Chondrocyte (in vitro differentiated cells): ENCODE measurements around the gene METTL27. TPM values are rescaled to one million over a fixed set of nuclear protein-coding genes. Genes with fewer than 3 reads are reported as not detected.

Source experiments
- DNase-seq: peaks from one replicate; pipeline ENCODE4 v3.0.0; 2021; ENCODE audit warnings: mixed read lengths, low spot score
- H3K27ac Mint-ChIP-seq: one replicate; pipeline ENCODE4 v1.8.0; 2021; ENCODE audit warnings: mild to moderate bottlenecking, moderate library complexity, mixed read lengths; ENCODE audit not compliant: unreplicated experiment
- H3K27me3 Mint-ChIP-seq: 2 replicates; pipeline ENCODE4 v1.8.0; 2021; ENCODE audit warnings: low read depth, mixed read lengths
- H3K36me3 Mint-ChIP-seq: 2 replicates; pipeline ENCODE4 v1.8.0; 2021; ENCODE audit warnings: low read depth, mixed read lengths
- H3K4me1 Mint-ChIP-seq: 2 replicates; pipeline ENCODE4 v1.8.0; 2021; ENCODE audit warnings: low read depth, mild to moderate bottlenecking, mixed read lengths
- H3K4me3 Mint-ChIP-seq: one replicate; pipeline ENCODE4 v1.8.0; 2021; ENCODE audit warnings: mild to moderate bottlenecking, moderate library complexity, mixed read lengths; ENCODE audit not compliant: unreplicated experiment
- H3K9me3 Mint-ChIP-seq: 2 replicates; pipeline ENCODE4 v1.8.0; 2021; ENCODE audit warnings: low read depth, mixed read lengths
- total RNA-seq: library from RNA; stranded (reverse); gene quantifications from 3 replicates; pipeline ENCODE4 v1.2.1, GENCODE V29; 2021
- TF ChIP-seq, protein P1 (sequence below): fragments of 200-600 bp; sonication (generic); IDR thresholded peaks from 2 replicates; pipeline ENCODE4 v1.5.0; 2021; ENCODE audit warnings: antibody characterized with exemption, mild to moderate bottlenecking, moderate library complexity

The METTL27 gene
- total RNA-seq, 1 donor from 2014 or later: 0.99 TPM

DNA sequence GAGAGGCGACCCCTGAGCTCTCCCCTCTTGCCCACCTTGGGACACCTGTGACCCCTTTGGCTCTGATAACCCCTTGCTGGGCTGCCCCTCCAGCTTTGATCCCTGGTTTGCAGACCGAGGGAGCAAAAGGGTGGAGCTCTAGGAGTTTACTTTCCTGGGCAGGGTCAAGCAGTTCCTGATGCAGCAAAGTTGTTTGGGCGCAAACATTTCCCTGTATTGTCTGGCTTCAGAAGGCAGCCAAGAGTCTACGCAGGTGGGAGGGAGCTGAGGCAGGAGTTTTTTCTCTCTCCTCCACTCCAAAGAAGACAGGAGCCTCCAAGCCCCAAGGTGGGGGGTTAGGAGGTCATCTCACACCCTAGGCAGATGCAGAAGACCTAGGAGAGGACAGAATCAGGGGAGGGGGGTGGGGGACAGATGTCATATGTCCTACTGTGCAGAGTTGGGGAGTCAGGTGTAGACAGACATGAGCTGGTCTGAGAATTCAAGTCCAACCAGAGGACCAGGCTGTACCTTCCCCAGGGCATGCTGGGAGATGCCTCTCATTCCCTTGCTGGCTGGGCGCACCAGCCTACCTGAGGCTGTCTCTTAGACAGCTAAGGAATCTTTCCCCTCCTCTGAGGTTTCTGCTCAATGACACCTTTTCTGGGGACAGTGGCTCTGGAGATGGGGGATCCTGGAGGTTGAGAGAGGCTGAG is 39.2 kb upstream of the METTL27 start:
- no peak for DNase-seq

DNA sequence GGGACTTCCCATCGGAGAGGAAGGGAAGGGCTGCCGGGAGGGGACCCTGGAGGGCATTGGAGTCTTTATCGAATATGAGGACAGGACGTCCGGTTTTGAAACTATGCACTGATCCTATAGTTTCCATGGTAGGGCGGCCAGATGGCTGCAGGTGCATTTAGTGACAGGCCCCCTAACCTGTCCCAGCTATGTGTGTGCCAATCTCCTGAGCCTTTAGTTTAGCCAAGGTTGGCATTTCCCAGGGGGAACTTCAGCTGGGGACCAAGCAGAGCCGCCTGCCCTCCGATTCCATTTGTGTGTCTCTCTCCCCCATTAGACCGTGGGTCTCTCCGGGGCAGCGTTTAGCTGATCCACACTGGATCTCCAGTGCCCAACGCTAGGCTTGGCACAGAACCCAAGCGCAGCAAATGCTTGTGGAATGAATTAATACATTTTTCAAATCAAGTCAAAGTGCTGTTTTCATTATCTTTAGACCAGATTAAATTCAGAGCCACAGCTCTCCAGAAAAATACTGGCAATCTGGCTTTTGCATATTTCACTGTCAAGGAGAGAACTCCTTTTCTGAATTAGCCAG is 38.5 kb upstream of the METTL27 start:
- Mint-ChIP-seq H3K4me1 (peaks cover 36% of the 10 kb centered on the region), H3K9me3 (no peaks in the 10 kb centered on the region), H3K27ac (peak overlapping the region; percentile 80), H3K27me3 (no peaks in the 10 kb centered on the region), H3K4me3 (no peak overlapping the region), H3K36me3 (no peaks in the 10 kb centered on the region)
- TF ChIP-seq, protein P1, sequence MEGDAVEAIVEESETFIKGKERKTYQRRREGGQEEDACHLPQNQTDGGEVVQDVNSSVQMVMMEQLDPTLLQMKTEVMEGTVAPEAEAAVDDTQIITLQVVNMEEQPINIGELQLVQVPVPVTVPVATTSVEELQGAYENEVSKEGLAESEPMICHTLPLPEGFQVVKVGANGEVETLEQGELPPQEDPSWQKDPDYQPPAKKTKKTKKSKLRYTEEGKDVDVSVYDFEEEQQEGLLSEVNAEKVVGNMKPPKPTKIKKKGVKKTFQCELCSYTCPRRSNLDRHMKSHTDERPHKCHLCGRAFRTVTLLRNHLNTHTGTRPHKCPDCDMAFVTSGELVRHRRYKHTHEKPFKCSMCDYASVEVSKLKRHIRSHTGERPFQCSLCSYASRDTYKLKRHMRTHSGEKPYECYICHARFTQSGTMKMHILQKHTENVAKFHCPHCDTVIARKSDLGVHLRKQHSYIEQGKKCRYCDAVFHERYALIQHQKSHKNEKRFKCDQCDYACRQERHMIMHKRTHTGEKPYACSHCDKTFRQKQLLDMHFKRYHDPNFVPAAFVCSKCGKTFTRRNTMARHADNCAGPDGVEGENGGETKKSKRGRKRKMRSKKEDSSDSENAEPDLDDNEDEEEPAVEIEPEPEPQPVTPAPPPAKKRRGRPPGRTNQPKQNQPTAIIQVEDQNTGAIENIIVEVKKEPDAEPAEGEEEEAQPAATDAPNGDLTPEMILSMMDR: no peak
- DNase-seq: no peak

More for the DNA sequence above, 39.2 kb upstream of the METTL27 start:
- H3K9me3 Mint-ChIP-seq: no peaks in the 10 kb centered on the region
- no peaks in the 10 kb centered on the region for H3K36me3 Mint-ChIP-seq
- no peak overlapping the region for H3K27ac Mint-ChIP-seq
- TF ChIP-seq, protein P1: no peak
- peaks cover 43% of the 10 kb centered on the region for H3K4me1 Mint-ChIP-seq
- H3K27me3 Mint-ChIP-seq: no peaks in the 10 kb centered on the region
- H3K4me3 Mint-ChIP-seq: no peak overlapping the region

DNA sequence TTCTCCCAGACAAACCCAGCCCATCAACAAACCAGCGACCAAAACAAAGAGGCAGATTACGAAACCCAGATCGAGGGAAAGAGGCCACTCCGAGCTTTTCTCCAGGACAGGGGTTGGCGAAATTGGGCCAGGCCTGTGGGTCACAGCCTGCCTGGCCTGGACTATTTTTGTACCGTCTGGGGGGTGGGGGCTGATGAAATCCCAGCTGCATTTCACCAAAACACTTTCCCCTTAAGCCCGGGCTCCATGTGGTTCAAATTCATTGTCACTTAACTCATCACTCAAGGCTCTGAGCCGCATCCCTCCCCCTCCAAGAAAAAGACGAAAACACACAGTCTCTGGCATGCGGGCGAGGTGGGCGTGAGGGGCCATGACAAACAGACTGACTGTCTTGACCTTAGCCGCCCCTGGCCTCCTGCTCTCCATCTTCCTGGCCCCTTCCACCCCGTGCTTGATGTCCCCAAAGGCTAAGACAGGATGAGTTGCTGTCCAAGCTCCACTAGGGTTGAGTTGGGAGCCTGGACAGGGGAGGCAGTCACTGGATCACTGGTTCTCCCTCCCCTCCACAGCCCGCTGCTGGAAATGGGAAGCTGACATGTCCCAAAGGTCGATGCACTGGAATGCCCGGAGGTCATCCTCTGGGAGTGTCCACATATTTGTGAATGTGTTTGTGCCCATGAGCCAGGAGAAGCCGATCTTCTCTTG is 37.8 kb upstream of the METTL27 start:
- H3K27me3 Mint-ChIP-seq: no peaks in the 10 kb centered on the region
- H3K36me3 Mint-ChIP-seq: no peaks in the 10 kb centered on the region
- DNase-seq: no peak
- H3K4me3 Mint-ChIP-seq: no peak overlapping the region
- peaks cover 30% of the 10 kb centered on the region for H3K4me1 Mint-ChIP-seq
- peak overlapping the region; percentile 80 for H3K27ac Mint-ChIP-seq
- TF ChIP-seq, protein P1: no peak
- H3K9me3 Mint-ChIP-seq: no peaks in the 10 kb centered on the region

DNA sequence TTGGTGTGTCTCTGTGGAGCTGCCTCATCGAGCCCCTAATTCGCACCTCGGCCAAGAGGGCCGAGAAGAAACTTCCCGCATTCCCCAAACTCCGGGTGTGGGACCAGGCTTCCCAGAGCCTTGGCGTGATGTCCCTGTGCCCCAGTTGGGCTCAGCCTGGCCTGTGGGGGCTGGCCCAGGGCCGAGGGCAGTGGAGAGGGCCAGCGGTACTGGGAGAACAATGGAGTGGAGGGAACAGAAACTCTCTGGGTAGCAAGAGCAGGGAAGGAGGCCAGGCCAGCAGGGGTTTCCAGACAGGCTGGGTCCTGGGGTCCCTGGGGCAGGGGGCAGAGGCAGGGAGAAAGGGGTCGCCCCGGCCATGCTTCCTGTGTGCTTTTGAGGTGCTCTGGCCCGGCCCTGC is 34.7 kb upstream of the METTL27 start:
- no peaks in the 10 kb centered on the region for H3K9me3 Mint-ChIP-seq

DNA sequence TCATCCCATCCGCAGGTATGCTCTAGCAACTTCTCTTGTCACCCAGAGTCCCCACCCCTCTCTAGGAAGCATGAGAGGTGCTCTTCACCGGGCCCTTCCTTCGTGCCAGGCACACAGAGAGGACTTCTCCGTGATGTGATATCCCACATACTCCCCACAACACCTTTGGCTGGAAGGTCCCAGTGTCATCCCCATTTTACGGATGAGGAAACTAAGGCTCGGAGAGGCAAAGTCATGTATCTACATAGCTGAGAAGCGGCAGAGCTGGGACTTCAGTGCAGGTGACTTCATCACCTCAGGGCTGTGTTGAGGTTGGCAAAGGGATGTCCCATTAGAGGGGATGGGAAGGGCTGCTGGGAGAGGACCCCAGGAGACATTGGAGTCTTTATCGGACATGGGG is 34.0 kb upstream of the METTL27 start:
- Mint-ChIP-seq H3K36me3 (no peaks in the 10 kb centered on the region), H3K27ac (no peak overlapping the region), H3K9me3 (no peaks in the 10 kb centered on the region), H3K4me1 (peaks cover 32% of the 10 kb centered on the region), H3K27me3 (no peaks in the 10 kb centered on the region), H3K4me3 (no peak overlapping the region)
- no peak for DNase-seq
- TF ChIP-seq, protein P1: no peak

More for the DNA sequence above, 34.7 kb upstream of the METTL27 start:
- TF ChIP-seq, protein P1: no peak
- Mint-ChIP-seq H3K4me1 (peaks cover 31% of the 10 kb centered on the region), H3K36me3 (no peaks in the 10 kb centered on the region), H3K27ac (no peak overlapping the region), H3K4me3 (no peak overlapping the region), H3K27me3 (no peaks in the 10 kb centered on the region)
- no peak for DNase-seq
